HG02970 (cell line): Measurements from ENCODE around the gene SUN5.
A peak's percentile ranks its signal among the peaks of the same experiment; 100 is the strongest.
"Not testable (repeated sequence)": the region's sequence is repeated elsewhere in the genome, so short reads cannot be mapped to it uniquely, and the experiment has no call there.

ENCODE experiments used
- ATAC-seq: cut with Tn5 transposase; IDR thresholded peaks from one replicate; pipeline ENCODE4 v1.9.1; 2021; ENCODE audit warnings: mild to moderate bottlenecking, moderate library complexity, moderate number of reproducible peaks; ENCODE audit not compliant: unreplicated experiment, low FRiP score

The SUN5 gene

GRCh38 chr20:32979201-32979998 is 24.8 kb downstream of the SUN5 start:
- no peak for ATAC-seq

DNA sequence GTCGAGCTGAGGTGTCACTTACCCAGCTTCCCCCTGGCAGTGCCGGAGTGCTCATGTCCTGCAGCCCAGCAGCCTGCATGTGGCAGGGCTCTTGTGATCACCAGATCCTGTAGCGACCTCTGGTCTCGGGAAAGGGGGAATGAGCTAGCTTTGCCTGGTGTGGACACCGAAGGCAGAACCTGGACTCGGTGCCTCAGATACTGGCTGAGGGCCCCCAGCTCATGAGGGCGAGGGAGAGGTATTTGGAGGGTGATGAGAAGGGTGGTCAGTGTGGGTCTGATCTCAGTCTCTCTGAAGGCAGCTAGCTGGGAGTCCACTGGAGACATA is 26.3 kb downstream of the SUN5 start:
- ATAC-seq = no peak

DNA sequence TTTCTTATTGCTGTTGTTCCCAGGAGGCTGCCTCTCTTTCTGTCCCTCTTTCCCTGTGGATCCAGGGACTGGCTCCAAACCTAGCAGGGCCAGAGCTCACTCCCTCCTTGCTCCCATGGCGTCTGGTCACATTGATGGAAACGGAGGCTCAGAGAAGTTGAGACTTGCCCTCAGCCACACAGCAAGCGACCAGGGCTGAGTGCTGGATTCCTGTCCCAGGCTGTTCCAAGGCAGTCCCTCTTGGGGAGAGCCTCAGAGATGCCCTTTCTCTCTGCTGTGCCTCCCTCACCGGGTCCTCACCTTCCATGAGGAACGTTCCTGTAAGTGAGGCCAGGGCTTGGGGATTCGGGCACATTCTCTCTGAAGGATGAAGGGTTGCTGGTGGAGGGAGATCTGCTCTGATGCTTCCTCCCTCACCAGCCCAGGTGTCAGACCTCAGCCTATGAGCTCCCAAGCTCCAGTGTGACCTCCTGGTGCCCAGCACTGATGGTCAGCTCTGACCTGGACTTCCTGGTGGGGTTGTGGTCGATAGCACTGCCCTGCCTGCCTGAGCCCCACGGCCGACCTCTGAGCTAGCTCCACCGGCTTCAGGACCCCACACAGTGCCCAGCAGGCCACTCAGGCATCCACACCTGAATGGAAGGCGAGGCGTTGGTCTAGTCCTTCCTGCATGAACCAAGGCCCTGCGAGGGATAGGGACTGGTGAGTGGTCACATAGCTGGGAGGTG is 26.8 kb downstream of the SUN5 start:
- no peak for ATAC-seq

GRCh38 chr20:32976746-32977145 is 27.5 kb downstream of the SUN5 start:
- no peak for ATAC-seq

DNA sequence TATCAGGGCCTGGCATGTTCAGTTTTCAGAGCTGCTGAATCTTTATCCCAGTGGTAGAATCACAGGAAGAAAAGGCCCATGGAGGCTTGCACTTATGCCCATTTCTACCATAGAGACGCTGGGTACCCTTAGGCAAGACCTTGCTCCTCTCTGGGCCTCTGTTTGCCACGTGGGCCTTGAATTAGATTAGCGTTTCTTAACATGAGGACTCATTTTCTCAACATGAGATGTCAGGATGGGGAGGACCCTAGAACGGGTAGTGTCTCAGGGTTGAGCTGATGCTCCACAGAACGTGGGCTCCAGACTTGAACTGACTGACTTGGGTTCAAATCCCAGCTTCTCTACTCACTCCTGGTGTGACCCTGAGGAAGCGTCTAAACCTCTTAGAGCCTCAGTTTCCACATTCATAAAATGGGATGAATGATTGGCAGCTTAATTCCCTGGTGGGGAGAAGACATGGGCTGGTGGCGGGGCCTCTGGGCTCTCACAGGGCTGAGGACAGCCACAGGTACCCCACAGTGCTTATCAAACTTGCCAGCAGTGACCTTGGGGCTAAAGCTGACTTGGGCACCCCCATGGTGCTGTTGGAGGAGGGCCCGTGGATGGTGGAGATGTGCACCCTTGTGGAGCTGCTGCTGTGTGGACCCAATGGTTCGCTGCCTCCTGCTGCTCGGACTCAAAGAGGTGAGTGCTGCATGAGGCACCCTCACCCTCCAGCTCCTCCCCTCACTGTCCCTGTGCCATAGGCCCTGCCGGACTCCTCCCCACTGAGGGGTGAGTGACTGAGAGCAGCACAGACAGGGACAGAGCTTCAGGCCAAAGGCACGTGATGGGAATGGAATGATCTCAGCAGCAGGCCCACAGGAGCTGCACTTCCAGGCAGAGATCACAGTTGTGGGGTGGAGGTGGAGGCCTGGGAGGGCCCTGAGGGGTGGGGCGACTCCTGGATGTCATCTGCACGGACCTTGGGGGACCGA is 28.2 kb downstream of the SUN5 start:
- ATAC-seq = no peak

- ATAC-seq = not testable (repeated sequence)
Observed at GRCh38 chr20:32975121-32975520, 29.1 kb downstream of the SUN5 start.

DNA sequence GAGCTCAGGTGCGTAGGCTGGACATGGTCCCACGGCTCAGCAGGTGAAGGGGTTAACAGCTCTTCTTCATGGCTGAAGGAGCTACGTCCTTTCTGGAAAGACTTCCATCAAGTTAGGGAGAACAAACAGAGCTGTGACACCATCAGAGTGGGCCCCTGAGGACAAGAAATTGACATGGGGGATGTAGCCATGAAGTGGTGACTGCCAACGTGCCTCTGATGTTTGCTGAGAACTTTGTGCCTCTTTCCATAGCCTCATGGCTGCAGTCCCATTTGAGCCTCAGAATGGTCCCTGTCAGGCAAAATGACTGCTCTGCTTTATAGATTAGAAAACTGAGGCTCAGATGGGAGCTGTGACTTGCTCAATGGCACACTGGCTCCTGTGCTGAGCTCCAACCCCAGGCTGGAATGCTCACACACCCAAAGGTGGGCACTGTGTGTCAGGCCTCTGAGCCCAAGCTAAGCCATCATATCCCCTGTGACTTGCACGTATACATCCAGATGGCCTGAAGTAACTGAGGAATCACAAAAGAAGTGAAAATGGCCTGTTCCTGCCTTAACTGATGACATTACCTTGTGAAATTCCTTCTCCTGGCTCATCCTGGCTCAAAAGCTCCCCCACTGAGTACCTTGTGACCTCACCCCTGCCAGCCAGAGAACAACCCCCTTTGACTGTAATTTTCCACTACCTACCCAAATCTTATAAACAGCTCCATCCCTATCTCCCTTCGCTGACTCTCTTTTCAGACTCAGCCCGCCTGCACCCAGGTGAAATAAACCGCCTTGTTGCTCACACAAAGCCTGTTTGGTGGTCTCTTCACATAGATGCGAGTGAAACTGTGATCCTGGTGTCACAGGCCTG is 29.8 kb downstream of the SUN5 start:
- ATAC-seq = not testable (repeated sequence)

DNA sequence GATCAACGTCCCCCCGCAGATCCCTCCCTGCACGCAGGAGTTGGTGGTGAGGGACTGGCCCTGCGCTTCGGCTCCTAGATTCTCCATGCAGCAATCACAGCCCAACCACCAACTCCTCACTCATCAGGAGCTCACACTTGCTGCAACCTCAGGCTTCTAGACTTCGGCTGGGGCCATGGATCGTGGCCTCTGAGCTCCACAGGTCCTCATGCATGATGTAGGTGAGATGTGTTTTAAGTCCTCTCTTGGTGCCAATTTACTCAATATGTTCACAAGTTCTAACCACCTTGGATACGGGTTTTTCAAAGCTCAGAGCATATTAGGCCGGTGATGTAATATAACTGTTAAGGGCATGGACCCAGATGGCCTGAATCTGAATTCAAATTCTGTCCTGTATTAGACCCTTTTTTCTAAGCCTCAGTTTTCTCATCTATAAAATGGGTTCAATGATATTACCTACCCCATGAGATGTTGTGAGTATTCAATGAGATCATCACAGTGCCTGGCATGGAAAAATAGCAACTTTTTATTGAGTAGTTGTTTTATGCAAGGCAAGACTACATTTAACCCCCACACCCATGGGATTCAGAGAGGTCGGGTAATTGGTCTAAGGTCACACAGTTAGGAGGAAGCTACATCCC is 31.0 kb downstream of the SUN5 start:
- ATAC-seq = no peak

DNA sequence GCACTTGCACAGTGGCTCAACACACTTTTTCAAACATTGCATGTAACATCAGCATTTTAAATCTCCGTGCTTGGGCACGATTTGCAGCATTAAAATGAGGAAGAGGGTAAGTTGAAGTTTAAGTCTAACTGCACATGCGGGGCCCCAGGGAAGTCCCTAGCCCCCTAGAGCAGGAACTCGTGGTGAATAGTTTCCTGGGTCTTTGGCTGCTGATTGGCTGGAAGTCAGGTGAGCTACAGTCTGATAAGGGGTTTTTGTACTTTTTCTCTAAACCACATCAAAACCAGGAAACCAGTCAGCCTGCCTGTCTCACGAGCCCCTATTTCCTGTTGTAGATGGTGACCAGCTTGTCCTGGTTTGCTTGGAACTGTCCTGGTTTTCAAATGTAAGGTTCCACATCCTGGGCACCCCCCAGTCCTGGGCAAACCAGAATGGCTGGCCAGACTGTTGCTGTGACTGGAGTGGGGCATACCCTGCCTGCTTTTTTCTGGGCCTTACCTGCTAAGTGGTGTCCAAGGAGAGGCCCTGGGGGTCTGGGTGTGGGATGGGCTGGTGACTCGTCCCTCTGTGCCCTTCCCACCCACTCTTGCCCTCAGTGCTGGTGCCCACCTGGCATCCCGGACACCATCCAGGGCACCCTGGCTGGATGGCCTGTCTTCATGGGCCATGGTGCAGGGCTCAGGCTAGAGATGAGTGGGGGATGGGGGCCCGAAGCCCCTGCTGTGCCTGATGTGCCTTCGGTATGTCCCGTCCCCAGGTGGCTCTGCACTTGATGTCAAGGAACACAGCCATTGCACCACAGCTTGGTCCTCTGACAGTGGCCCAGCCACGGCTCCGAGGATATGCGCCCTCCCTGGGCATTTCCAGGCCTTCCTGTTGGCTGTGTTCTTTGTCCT is 31.8 kb downstream of the SUN5 start:
- ATAC-seq = peak; percentile 56

- peak; percentile 11 for ATAC-seq
Observed at GRCh38 chr20:32971703-32972161, 32.5 kb downstream of the SUN5 start.

- no peak for ATAC-seq
Observed at GRCh38 chr20:32970973-32971300, 33.3 kb downstream of the SUN5 start.

- ATAC-seq = no peak
Observed at GRCh38 chr20:32970115-32970972, 33.9 kb downstream of the SUN5 start.

GRCh38 chr20:32969356-32970114 is 34.7 kb downstream of the SUN5 start:
- no peak for ATAC-seq

DNA sequence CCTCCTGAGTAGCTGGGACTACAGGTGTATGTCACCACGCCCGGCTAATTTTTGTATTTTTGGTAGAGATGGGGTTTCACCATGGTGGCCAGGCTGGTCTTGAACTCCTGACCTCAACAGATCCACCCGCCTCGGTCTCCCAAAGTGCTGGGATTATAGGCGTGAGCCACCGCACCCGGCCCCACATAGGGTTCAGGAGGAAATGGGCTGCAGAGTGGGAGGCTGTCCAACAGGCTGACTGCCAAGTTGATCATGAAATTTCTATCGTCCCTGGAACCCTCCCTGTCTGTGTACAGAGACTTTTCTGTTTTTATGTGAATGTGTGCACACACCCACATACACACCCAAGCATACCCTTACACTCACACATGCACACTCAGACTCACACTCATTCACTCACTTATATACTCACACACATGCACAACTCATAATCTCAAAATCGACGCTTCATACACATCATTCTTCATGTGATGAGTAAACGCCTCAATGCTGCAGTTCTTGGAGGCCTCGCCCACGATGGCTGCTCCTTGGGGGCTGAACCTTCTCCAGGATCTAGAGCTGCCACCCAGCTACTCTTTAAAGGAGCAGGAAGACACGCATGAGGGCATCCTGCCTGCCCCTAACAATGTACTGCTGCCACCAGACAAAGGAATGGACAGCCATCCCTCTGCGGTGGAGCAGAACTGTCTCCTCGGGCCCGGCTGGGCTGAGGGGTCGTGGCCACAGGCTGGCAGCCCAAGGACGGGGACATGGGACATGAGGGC is 35.6 kb downstream of the SUN5 start:
- ATAC-seq = no peak

GRCh38 chr20:32967961-32968457 is 36.2 kb downstream of the SUN5 start:
- ATAC-seq = no peak
